ENCODE data around the gene DDX23.

DNA sequence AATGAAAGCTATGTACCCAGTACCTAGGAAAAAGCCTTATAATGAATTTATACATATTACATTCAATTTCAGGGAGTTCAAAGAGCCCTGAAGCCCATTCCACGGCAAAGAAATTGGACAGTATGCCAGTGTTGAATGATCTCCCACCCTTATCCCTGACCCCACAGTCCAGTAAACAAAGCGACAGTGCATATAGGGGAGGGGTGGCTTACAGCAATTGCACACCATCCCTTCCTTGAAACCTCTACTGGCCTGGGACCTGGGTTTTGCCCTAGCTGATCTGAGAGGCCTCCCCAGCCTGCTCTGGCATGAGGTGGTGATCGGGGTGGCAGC lies 31.0 kb upstream of the DDX23 start:
- TF ChIP-seq POLR2A (IDR thresholded peaks at IDR 0.05) (no peak), CTCF (IDR thresholded peaks at IDR 0.05) (no peak), POLR2AphosphoS5 (IDR thresholded peaks at IDR 0.05) (no peak)
